Measurements from ENCODE around the gene STXBP2. TPM values are rescaled to one million over a fixed set of nuclear protein-coding genes. Genes with fewer than 3 reads are reported as not detected.

Gene STXBP2
- polyA plus RNA-seq, 1 experiment = 5.0 TPM

GRCh38 chr19:7690779-7691258, 53.9 kb downstream of the STXBP2 start:
- POLR2A ChIA-PET = no interaction called here
- no peak for TF ChIP-seq CTCF (IDR thresholded peaks at IDR 0.05; ENCODE audit: low read depth, low read length)
- Histone ChIP-seq H3K27ac (ENCODE audit: low read depth, low read length) (no peak overlapping the region), H3K27me3 (ENCODE audit: control insufficient read depth, insufficient read depth, low read length) (no peaks in the 10 kb centered on the region), H3K9me3 (ENCODE audit: control insufficient read depth, insufficient read depth, low read length) (peaks cover 5% of the 10 kb centered on the region; the same call in 1 of the 2 replicates), H3K4me3 (ENCODE audit: low read depth, low read length) (no peak overlapping the region)
- CTCF ChIA-PET = no interaction called here
- DNase-seq (ENCODE audit: low read depth, low spot score) = no peak

- Histone ChIP-seq H3K27ac (ENCODE audit: low read depth, low read length) (no peak overlapping the region), H3K4me3 (ENCODE audit: low read depth, low read length) (no peak overlapping the region), H3K27me3 (ENCODE audit: control insufficient read depth, insufficient read depth, low read length) (no peaks in the 10 kb centered on the region), H3K9me3 (ENCODE audit: control insufficient read depth, insufficient read depth, low read length) (peaks cover 5% of the 10 kb centered on the region; the same call in 1 of the 2 replicates)
- CTCF ChIA-PET = no interaction called here
- no peak for DNase-seq (ENCODE audit: low read depth, low spot score)
- no peak for TF ChIP-seq CTCF (IDR thresholded peaks at IDR 0.05; ENCODE audit: low read depth, low read length)
- POLR2A ChIA-PET = no interaction called here
Measured at GRCh38 chr19:7691497-7691896, 54.6 kb downstream of the STXBP2 start.

- no peak for TF ChIP-seq CTCF (IDR thresholded peaks at IDR 0.05; ENCODE audit: low read depth, low read length)
- ChIA-PET POLR2A (no interaction called here), CTCF (no interaction called here)
- peaks cover 5% of the 10 kb centered on the region; the same call in 1 of the 2 replicates for H3K9me3 ChIP-seq (ENCODE audit: control insufficient read depth, insufficient read depth, low read length)
- DNase-seq (ENCODE audit: low read depth, low spot score) = no peak
- no peak overlapping the region for H3K27ac ChIP-seq (ENCODE audit: low read depth, low read length)
- no peaks in the 10 kb centered on the region for H3K27me3 ChIP-seq (ENCODE audit: control insufficient read depth, insufficient read depth, low read length)
- no peak overlapping the region for H3K4me3 ChIP-seq (ENCODE audit: low read depth, low read length)
Measured at GRCh38 chr19:7692417-7693088, 55.6 kb downstream of the STXBP2 start.

- H3K4me3 ChIP-seq (ENCODE audit: low read depth, low read length) = no peak overlapping the region
- no peak for TF ChIP-seq CTCF (IDR thresholded peaks at IDR 0.05; ENCODE audit: low read depth, low read length)
- peaks cover 4% of the 10 kb centered on the region for H3K27me3 ChIP-seq (ENCODE audit: control insufficient read depth, insufficient read depth, low read length)
- POLR2A ChIA-PET = no interaction called here
- CTCF ChIA-PET = no interaction called here
- DNase-seq (ENCODE audit: low read depth, low spot score) = no peak
- no peak overlapping the region for H3K27ac ChIP-seq (ENCODE audit: low read depth, low read length)
- H3K9me3 ChIP-seq (ENCODE audit: control insufficient read depth, insufficient read depth, low read length) = peaks cover 5% of the 10 kb centered on the region; the same call in 1 of the 2 replicates
Measured at GRCh38 chr19:7694499-7694898, 57.6 kb downstream of the STXBP2 start.

Small RNA genes within 50 kb of the gene (small RNA-seq; reads per million reads assigned to genes)
- gene MIR6792 (ENCODE audit: insufficient read length, low read depth) = not detected

Other genes starting within 250 kb of the STXBP2 start
- 0.60 and 1.2 TPM in 2 replicates for gene PEX11G, start 148.1 kb upstream of the STXBP2 start, polyA plus RNA-seq (2011; rRNA removed)
- 20.7 and 29.5 TPM in 2 replicates for gene ZNF358, start 121.0 kb upstream of the STXBP2 start, polyA plus RNA-seq (2011; rRNA removed)
- gene MCOLN1, start 114.5 kb upstream of the STXBP2 start, polyA plus RNA-seq (2011; rRNA removed) = 12.8 and 16.0 TPM in 2 replicates
- gene PNPLA6, start 101.4 kb upstream of the STXBP2 start, polyA plus RNA-seq (2011; rRNA removed) = 17.0 and 19.8 TPM in 2 replicates
- gene CAMSAP3, start 41.2 kb upstream of the STXBP2 start, polyA plus RNA-seq (2011; rRNA removed) = not detected in 2 replicates
- gene XAB2, start 7.6 kb upstream of the STXBP2 start, polyA plus RNA-seq (2011; rRNA removed) = 16.3 and 21.8 TPM in 2 replicates
- 39.7 and 46.7 TPM in 2 replicates for gene PET100, start 7.3 kb upstream of the STXBP2 start, polyA plus RNA-seq (2011; rRNA removed)
- not detected in 2 replicates for gene PCP2, start 3.4 kb upstream of the STXBP2 start, polyA plus RNA-seq (2011; rRNA removed)
- not detected in 2 replicates for gene RETN, start 31.9 kb downstream of the STXBP2 start, polyA plus RNA-seq (2011; rRNA removed)
- gene MCEMP1, start 40.0 kb downstream of the STXBP2 start, polyA plus RNA-seq (2011; rRNA removed) = not detected in 2 replicates
- 42.1 and 69.8 TPM in 2 replicates for gene TRAPPC5, start 43.7 kb downstream of the STXBP2 start, polyA plus RNA-seq (2011; rRNA removed)
- gene FCER2, start 65.0 kb downstream of the STXBP2 start, polyA plus RNA-seq (2011; rRNA removed) = not detected in 2 replicates
- not detected in 2 replicates for gene CLEC4G, start 95.0 kb downstream of the STXBP2 start, polyA plus RNA-seq (2011; rRNA removed)
- not detected in 2 replicates for gene CD209, start 110.4 kb downstream of the STXBP2 start, polyA plus RNA-seq (2011; rRNA removed)
- not detected in 2 replicates for gene CLEC4M, start 126.1 kb downstream of the STXBP2 start, polyA plus RNA-seq (2011; rRNA removed)
- gene EVI5L, start 193.1 kb downstream of the STXBP2 start, polyA plus RNA-seq (2011; rRNA removed) = 6.7 and 9.1 TPM in 2 replicates
- gene PRR36, start 237.3 kb downstream of the STXBP2 start, polyA plus RNA-seq (2011; rRNA removed) = not detected in 2 replicates